Measurements from ENCODE around the gene PLK3. TPM values are rescaled to one million over a fixed set of nuclear protein-coding genes. Genes with fewer than 3 reads are reported as not detected.
A peak's percentile ranks its signal among the peaks of the same experiment; 100 is the strongest.

PLK3 gene
- total and polyA plus RNA-seq, 9 of the 15 experiments (the other 6 are each of a cell fraction or from before 2014, with no cell fraction given): 0.52 to 22.7 (median 11.0) TPM

DNA sequence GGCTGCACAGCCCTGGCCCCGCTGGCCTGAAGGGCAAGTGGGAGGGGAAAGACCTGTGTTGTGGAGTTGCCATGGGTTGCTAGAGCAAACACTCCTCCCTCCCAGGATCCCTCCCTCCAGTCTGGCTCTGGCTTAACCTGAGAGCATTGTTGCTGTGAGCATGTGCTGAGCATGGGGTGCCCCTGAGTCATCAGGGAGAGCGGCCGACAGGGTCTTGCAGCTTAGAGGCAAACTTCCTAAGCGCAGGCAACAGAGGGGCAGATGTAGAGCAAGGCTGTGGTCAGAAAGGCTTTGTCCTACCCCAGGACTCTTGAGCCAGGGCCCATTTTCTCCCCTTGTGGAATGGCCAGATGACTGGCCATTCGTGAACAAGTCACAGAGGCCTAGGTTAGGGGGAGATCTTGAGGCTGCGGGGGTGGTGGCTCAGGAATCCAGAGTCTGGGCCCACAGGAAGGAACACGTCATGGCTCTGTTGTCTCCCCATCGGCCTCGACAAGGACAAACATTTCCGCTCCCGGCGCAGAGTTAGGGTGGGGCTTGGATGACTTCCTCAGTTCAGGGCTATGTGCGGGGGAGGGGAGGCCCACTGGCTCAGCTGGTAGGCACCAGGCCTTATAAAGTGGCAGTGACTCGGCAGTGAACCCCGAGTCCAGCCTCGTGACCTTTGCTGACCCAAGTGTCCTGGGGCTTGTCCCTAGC lies 7.3 kb downstream of the PLK3 start (continued):
- no peak for TF ChIP-seq MTF1 (CRISPR knock-in tag; IDR thresholded peaks at IDR 0.05; ENCODE audit: borderline replicate concordance)
- peak; percentile 92 for TF ChIP-seq KAT7 (CRISPR knock-in tag; IDR thresholded peaks at IDR 0.05; ENCODE audit: borderline replicate concordance)
- 0 out of 2 replicates have a peak, but pooled peaks have one; percentile 42 for TF ChIP-seq DNMT1 (IDR thresholded peaks at IDR 0.05)
- no peak for TF ChIP-seq HDAC6 (IDR thresholded peaks at IDR 0.05; ENCODE audit: low read depth, low read length)
- TF ChIP-seq STAT5B (CRISPR knock-in tag; IDR thresholded peaks at IDR 0.05): no peak
- TF ChIP-seq FOXM1 (IDR thresholded peaks at IDR 0.05; ENCODE audit: low read depth): peak; percentile 41; the same call in 1 of the 2 replicates
- TF ChIP-seq FOXM1 (CRISPR knock-in tag; IDR thresholded peaks at IDR 0.05; ENCODE audit: low read depth): no peak
- TF ChIP-seq TCF7 (IDR thresholded peaks at IDR 0.05; ENCODE audit: borderline replicate concordance): peak; percentile 77; the same call in 1 of the 2 replicates
- TF ChIP-seq, protein P1, sequence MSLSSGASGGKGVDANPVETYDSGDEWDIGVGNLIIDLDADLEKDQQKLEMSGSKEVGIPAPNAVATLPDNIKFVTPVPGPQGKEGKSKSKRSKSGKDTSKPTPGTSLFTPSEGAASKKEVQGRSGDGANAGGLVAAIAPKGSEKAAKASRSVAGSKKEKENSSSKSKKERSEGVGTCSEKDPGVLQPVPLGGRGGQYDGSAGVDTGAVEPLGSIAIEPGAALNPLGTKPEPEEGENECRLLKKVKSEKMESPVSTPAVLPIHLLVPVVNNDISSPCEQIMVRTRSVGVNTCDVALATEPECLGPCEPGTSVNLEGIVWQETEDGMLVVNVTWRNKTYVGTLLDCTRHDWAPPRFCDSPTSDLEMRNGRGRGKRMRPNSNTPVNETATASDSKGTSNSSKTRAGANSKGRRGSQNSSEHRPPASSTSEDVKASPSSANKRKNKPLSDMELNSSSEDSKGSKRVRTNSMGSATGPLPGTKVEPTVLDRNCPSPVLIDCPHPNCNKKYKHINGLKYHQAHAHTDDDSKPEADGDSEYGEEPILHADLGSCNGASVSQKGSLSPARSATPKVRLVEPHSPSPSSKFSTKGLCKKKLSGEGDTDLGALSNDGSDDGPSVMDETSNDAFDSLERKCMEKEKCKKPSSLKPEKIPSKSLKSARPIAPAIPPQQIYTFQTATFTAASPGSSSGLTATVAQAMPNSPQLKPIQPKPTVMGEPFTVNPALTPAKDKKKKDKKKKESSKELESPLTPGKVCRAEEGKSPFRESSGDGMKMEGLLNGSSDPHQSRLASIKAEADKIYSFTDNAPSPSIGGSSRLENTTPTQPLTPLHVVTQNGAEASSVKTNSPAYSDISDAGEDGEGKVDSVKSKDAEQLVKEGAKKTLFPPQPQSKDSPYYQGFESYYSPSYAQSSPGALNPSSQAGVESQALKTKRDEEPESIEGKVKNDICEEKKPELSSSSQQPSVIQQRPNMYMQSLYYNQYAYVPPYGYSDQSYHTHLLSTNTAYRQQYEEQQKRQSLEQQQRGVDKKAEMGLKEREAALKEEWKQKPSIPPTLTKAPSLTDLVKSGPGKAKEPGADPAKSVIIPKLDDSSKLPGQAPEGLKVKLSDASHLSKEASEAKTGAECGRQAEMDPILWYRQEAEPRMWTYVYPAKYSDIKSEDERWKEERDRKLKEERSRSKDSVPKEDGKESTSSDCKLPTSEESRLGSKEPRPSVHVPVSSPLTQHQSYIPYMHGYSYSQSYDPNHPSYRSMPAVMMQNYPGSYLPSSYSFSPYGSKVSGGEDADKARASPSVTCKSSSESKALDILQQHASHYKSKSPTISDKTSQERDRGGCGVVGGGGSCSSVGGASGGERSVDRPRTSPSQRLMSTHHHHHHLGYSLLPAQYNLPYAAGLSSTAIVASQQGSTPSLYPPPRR (CRISPR knock-in tag; IDR thresholded peaks at IDR 0.05; ENCODE audit: borderline replicate concordance): peak; percentile 38; the same call in 1 of the 2 replicates
- peak; percentile 72; the same call in 1 of the 2 replicates for TF ChIP-seq NFATC3 (IDR thresholded peaks at IDR 0.05)
- TF ChIP-seq PHF8 (IDR thresholded peaks at IDR 0.05; ENCODE audit: borderline replicate concordance, low read length): peak; percentile 68; the same call in 1 of the 2 replicates
- no peak for TF ChIP-seq HOXB6 (CRISPR knock-in tag; IDR thresholded peaks at IDR 0.05; ENCODE audit: borderline replicate concordance)
- no peak for TF ChIP-seq TSC22D4 (tag; IDR thresholded peaks at IDR 0.05)
- TF ChIP-seq ATF1 (CRISPR knock-in tag; IDR thresholded peaks at IDR 0.05): peak; percentile 14; the same call in 1 of the 2 replicates
- peak; percentile 95 for TF ChIP-seq ATF1 (tag; IDR thresholded peaks at IDR 0.05)
- TF ChIP-seq TFAP4 (CRISPR knock-in tag; IDR thresholded peaks at IDR 0.05; ENCODE audit: borderline replicate concordance): peak; percentile 99
- TF ChIP-seq, protein P2, sequence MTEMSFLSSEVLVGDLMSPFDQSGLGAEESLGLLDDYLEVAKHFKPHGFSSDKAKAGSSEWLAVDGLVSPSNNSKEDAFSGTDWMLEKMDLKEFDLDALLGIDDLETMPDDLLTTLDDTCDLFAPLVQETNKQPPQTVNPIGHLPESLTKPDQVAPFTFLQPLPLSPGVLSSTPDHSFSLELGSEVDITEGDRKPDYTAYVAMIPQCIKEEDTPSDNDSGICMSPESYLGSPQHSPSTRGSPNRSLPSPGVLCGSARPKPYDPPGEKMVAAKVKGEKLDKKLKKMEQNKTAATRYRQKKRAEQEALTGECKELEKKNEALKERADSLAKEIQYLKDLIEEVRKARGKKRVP (CRISPR knock-in tag; IDR thresholded peaks at IDR 0.05): peak; percentile 71
- TF ChIP-seq, protein P3, sequence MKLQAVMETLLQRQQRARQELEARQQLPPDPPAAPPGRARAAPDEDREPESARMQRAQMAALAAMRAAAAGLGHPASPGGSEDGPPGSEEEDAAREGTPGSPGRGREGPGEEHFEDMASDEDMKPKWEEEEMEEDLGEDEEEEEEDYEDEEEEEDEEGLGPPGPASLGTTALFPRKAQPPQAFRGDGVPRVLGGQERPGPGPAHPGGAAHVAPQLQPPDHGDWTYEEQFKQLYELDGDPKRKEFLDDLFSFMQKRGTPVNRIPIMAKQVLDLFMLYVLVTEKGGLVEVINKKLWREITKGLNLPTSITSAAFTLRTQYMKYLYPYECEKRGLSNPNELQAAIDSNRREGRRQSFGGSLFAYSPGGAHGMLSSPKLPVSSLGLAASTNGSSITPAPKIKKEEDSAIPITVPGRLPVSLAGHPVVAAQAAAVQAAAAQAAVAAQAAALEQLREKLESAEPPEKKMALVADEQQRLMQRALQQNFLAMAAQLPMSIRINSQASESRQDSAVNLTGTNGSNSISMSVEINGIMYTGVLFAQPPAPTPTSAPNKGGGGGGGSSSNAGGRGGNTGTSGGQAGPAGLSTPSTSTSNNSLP (IDR thresholded peaks at IDR 0.05; ENCODE audit: borderline replicate concordance, low read depth, low read length): no peak
- no peak for TF ChIP-seq SNRNP70 (optimal IDR thresholded peaks at IDR 0.05; ENCODE audit: low read depth, low read length)
